HG03457 (cell line): ENCODE data around the gene CYP27B1.

Source experiments
- ATAC-seq: cut with Tn5 transposase; IDR thresholded peaks from one replicate; pipeline ENCODE4 v1.9.1; 2021; ENCODE audit warnings: moderate number of reproducible peaks; ENCODE audit not compliant: unreplicated experiment

Gene CYP27B1

GRCh38 chr12:57767876-57768275, 998 bp upstream of the CYP27B1 start:
- no peak for ATAC-seq

GRCh38 chr12:57767305-57767698, 424 bp upstream of the CYP27B1 start:
- no peak for ATAC-seq

- ATAC-seq: no peak
Measured at GRCh38 chr12:57765698-57766463, 997 bp downstream of the CYP27B1 start.

GRCh38 chr12:57765003-57765697, 1.7 kb downstream of the CYP27B1 start:
- ATAC-seq: no peak

GRCh38 chr12:57764662-57765002, 2.2 kb downstream of the CYP27B1 start:
- no peak for ATAC-seq

- no peak for ATAC-seq
Measured at GRCh38 chr12:57763881-57764661, 2.8 kb downstream of the CYP27B1 start.

- no peak for ATAC-seq
Measured at GRCh38 chr12:57762463-57762862, 4.4 kb downstream of the CYP27B1 start.

- no peak for ATAC-seq
Measured at GRCh38 chr12:57761391-57761998, 5.4 kb downstream of the CYP27B1 start.

- no peak for ATAC-seq
Measured at GRCh38 chr12:57760347-57760982, 6.4 kb downstream of the CYP27B1 start.

- no peak for ATAC-seq
Measured at GRCh38 chr12:57759360-57759980, 7.4 kb downstream of the CYP27B1 start.

GRCh38 chr12:57758552-57759359, 8.1 kb downstream of the CYP27B1 start:
- no peak for ATAC-seq

GRCh38 chr12:57757771-57758170, 9.1 kb downstream of the CYP27B1 start:
- ATAC-seq: no peak

- ATAC-seq: no peak
Measured at GRCh38 chr12:57756406-57757341, 10.2 kb downstream of the CYP27B1 start.

- no peak for ATAC-seq
Measured at GRCh38 chr12:57755454-57756372, 11.2 kb downstream of the CYP27B1 start.

GRCh38 chr12:57755194-57755453, 11.8 kb downstream of the CYP27B1 start:
- ATAC-seq: no peak

- no peak for ATAC-seq
Measured at GRCh38 chr12:57754411-57755193, 12.3 kb downstream of the CYP27B1 start, which contains the start of gene MARCHF9. TSS of gene MARCHF9 (plus strand) at chr12:57755103. CDS start at chr12:57755529, 426 bp downstream.
